ENCODE measurements around the gene SORT1.
A peak's percentile ranks its signal among the peaks of the same experiment; 100 is the strongest.

The SORT1 gene

GRCh38 chr1:109367626-109368025 is 30.1 kb downstream of the SORT1 start:
- peaks cover 41 to 45% of the 10 kb centered on the region in 2 experiments for H3K4me1 ChIP-seq (ENCODE audit: control insufficient read depth in 1 of 2, insufficient read depth in 1 of 2, low read depth in 1 of 2, low read length in 1 of 2)
- H3K27ac ChIP-seq = no peak overlapping the region

GRCh38 chr1:109365642-109366204 is 32.0 kb downstream of the SORT1 start:
- no peaks in the 10 kb centered on the region for H3K27me3 ChIP-seq
- no peak for TF ChIP-seq CTCF (IDR thresholded peaks at IDR 0.05)
- no peaks in the 10 kb centered on the region for H3K9me3 ChIP-seq
- H3K36me3 ChIP-seq = peaks cover 31% of the 10 kb centered on the region
- no peak overlapping the region for H3K4me3 ChIP-seq (ENCODE audit: low read depth in 1 of 2, low read length in 1 of 2)
- no peak overlapping the region for H3K27ac ChIP-seq
- peaks cover 26 to 29% of the 10 kb centered on the region in 2 experiments for H3K4me1 ChIP-seq (ENCODE audit: control insufficient read depth in 1 of 2, insufficient read depth in 1 of 2, low read depth in 1 of 2, low read length in 1 of 2)

More at GRCh38 chr1:109367626-109368025, 30.1 kb downstream of the SORT1 start:
- no peak for TF ChIP-seq CTCF (IDR thresholded peaks at IDR 0.05)
- Histone ChIP-seq H3K36me3 (peaks cover 31% of the 10 kb centered on the region), H3K4me3 (ENCODE audit: low read depth in 1 of 2, low read length in 1 of 2) (no peak overlapping the region), H3K9me3 (no peaks in the 10 kb centered on the region), H3K27me3 (no peaks in the 10 kb centered on the region)

- no peak for TF ChIP-seq CTCF (IDR thresholded peaks at IDR 0.05)
- H3K27me3 ChIP-seq = no peaks in the 10 kb centered on the region
- no peak overlapping the region for H3K27ac ChIP-seq
- peaks cover 0 to 7% of the 10 kb centered on the region in 2 experiments for H3K4me1 ChIP-seq (ENCODE audit: control insufficient read depth in 1 of 2, insufficient read depth in 1 of 2, low read depth in 1 of 2, low read length in 1 of 2)
- peaks cover 35% of the 10 kb centered on the region for H3K36me3 ChIP-seq
- no peaks in the 10 kb centered on the region for H3K9me3 ChIP-seq
- no peak overlapping the region for H3K4me3 ChIP-seq (ENCODE audit: low read depth in 1 of 2, low read length in 1 of 2)
These were observed 36.1 kb downstream of the SORT1 start for GRCh38 chr1:109361649-109362048.

- Histone ChIP-seq H3K4me1 (ENCODE audit: control insufficient read depth in 1 of 2, insufficient read depth in 1 of 2, low read depth in 1 of 2, low read length in 1 of 2) (peaks cover 0 to 7% of the 10 kb centered on the region in 2 experiments), H3K36me3 (peaks cover 34% of the 10 kb centered on the region), H3K27me3 (no peaks in the 10 kb centered on the region), H3K4me3 (ENCODE audit: low read depth in 1 of 2, low read length in 1 of 2) (no peak overlapping the region), H3K27ac (peak overlapping the region; percentile 39), H3K9me3 (no peaks in the 10 kb centered on the region)
- TF ChIP-seq CTCF (IDR thresholded peaks at IDR 0.05) = no peak
These were observed 36.6 kb downstream of the SORT1 start for GRCh38 chr1:109361069-109361468.

- Histone ChIP-seq H3K27ac (no peak overlapping the region), H3K36me3 (peaks cover 43% of the 10 kb centered on the region), H3K27me3 (no peaks in the 10 kb centered on the region), H3K4me1 (ENCODE audit: control insufficient read depth in 1 of 2, insufficient read depth in 1 of 2, low read depth in 1 of 2, low read length in 1 of 2) (peaks cover 0 to 7% of the 10 kb centered on the region in 2 experiments), H3K4me3 (ENCODE audit: low read depth in 1 of 2, low read length in 1 of 2) (no peak overlapping the region), H3K9me3 (no peaks in the 10 kb centered on the region)
- no peak for TF ChIP-seq CTCF (IDR thresholded peaks at IDR 0.05)
These were observed 40.1 kb downstream of the SORT1 start for GRCh38 chr1:109357616-109358015.
